Measurements from ENCODE around the gene FAM240B.

FAM240B gene

DNA sequence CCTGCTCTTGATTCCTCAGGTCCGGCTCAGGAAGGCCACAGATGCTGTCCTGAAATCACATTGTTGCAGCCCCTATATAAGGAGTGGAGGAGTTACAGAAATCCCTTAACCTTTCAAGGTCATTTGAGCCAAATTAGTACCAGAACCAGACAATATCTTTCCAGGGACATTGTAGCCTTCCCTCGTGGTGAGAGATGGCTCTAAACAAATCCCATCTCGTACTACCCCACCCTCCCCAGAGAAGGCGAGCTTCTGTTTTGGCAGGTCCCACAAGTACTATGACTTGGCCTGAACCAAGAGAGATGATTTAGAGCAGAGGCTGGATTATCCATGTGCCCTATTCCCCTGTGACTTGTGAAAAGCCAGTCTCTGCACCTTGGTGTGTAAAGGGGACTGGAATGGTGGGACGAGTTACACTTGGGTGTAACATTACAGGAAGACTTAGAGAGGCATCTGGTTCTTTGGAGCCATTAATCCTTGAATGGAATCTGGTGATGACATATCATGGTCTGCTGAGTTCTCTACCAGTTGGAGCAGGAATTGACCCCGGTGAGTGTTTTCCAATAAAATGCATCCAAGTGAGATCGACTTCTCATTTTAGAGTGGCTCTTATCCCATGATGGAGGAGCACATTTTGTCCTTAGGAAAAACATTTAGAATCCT, at the start of gene FAM240B:
Gene FAM240B (minus strand): TSS at position 51 of the 663 bp plus-strand sequence. CDS start 16,134 bp downstream, outside the sequence.
- DNase-seq (ENCODE audit: low spot score): no peak

DNA sequence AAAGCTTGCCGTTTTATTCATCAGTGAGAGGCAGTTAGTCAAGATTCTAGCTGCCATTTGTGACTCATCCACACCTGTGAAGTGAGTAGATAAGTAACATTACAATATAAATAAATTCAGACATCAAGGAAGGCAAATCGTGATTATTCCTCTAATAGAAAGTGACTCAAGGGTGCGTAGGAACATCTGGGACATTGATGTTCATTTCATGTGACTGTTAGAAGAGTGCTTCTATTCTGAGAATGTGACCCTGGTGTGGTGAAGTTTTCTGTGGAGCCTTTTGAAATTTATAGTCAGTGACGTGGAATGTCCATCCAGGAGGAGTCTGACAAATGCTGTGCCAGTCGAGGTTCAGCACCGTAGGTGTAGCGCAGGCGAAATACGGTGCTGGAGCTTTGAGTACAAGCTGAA, 48.4 kb upstream of the FAM240B start:
- DNase-seq (ENCODE audit: low spot score): no peak

DNA sequence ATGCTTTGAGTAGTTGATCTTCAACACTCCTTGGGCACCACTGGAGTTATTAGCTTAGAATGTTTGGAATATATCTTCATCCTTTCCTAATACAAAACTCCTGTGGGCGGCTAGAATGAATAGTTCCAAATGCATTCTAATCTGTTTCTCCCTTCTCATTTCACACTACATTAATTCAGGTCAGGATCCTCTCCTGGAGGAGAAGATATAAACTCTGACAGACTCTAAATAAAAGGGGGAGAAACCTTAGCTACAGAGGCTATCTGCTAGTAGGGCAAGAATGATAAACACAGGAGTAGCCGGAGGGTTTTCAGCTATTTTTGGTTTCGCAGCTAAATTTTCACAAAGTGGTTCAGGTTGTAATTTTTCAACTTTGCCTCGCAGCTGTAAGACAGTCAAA, 45.2 kb upstream of the FAM240B start:
- no peak for DNase-seq (ENCODE audit: low spot score)

DNA sequence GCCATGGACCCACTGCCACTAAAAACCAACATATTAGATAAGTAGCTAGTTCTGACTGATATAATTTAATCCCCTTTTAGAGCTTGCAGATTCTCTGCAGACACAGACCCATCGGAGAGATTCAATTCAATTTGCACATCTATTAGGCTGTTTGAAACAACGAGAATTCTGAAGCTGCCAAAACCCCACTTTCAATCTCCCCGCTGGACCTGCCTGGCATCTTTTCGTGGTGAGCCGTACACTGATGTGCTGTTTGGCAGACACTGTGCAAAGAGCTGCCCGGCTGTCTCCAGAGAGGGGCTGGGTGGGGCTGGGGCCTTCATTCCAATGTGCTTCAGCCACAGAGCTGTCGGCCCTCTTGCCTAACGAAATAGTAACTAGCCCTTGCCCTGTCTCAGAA, 42.1 kb upstream of the FAM240B start:
- no peak for DNase-seq (ENCODE audit: low spot score)

DNA sequence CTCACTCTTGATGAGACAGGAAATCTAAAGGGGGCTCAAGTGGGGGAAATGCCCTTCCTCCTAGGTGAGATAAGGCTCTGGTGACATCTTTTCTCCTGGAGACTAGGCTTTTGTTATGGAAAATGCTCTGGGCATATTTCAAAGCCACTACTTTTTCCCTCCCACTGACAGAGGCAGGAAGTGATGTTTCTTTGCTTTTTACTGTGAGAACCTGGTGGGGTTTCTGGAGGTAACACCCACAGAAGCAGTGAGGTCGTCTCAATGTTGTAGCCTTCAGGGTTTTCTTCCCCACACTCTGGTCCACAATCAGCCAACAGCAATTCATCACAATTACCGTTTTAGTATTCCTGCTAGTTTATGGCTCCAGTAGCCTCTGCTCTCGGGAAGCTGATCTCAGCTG, 41.4 kb upstream of the FAM240B start:
- no peak for DNase-seq (ENCODE audit: low spot score)

DNA sequence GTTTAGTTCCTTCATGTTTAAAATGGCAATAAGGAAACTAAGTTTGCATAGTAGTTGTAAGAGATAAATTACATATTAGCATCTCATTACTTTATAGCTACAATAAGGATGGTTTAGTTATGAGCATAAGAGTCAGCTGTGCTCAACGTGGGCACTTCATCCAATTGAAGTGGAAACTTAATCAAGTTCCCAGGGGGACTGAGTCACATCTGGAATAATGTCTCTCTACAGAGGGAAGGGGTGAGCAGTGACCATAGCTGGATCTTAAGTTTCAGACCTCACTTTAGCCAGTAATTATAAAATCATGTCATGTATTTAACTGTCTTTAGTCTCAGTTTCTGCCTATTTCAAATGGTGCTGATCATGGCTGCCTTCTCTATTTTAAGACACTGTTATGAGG, 36.8 kb upstream of the FAM240B start:
- DNase-seq (ENCODE audit: low spot score): no peak

DNA sequence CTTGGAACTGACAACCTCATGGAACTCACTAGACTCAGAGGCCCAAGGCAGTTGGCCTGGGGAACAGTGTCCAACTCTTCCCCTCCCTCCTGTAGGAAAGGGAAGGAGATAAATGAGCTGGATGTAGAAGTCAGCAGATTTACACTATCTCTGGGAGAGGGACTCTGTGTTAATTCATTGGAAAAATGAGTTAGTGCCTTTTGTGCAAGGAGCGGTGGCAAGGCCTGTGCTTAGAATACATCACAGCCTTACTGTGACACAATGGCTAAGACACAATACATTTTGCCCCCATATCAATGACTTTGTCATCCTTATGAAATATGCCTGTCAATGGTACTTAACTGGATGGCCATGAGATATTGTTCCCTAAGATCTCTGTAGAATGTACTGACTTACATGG, 28.0 kb upstream of the FAM240B start:
- DNase-seq (ENCODE audit: low spot score): no peak

DNA sequence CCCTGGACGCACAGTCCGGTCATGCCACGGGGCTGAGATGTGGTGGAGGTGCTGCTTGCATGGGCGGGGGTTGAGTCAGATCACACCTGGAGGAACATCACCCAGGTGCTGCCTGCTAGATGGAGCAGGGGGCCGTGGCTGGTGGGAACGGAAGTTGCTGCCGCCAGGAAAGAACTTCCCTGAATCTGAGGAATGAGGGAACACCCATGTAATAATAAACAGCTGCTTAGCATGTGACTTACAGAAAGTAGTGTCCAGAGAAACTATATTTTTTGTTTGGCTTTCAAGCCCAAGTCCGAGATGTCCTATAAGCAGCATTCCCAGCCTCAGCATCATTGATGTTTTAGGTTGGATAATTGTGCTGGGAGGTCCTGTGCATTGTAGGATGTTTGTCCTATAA, 27.1 kb upstream of the FAM240B start:
- no peak for DNase-seq (ENCODE audit: low spot score)

DNA sequence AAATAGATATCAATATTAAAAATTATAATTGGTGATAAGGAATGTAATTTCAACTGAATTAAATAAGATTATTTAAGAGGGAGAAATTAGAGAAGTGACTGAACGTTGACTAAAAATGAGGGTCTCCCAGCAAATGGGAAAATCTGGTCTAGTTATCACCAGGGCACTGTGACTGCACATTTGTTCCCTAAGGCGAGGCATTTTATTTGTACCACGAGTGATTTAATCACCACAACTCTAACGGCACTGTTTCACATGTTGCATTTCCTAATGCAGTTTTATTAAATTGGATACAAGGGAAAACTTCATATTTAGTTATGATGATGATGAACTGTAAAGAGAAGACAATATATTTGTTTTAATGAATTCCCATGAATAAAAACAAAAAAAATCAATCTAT, 26.4 kb upstream of the FAM240B start:
- no peak for DNase-seq (ENCODE audit: low spot score)

DNA sequence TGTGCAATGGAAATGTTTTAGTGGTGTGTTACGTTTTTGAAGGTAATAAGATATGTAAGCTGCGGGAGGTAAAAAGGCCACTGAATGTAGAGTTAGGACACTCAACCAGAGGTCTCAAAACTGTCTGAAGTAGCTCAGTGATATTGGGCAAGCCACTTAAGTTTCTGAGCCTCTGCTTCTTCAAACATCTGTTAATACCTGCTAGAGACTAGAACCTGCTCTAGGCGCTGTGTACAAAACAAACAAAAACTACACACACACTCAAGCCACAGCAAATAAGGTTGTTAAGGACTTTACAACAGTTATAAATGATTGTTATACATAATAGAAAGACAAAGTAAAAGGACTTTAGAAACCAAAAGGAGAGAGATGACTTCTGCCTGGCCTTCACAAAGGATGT, 24.6 kb upstream of the FAM240B start:
- DNase-seq (ENCODE audit: low spot score): no peak

DNA sequence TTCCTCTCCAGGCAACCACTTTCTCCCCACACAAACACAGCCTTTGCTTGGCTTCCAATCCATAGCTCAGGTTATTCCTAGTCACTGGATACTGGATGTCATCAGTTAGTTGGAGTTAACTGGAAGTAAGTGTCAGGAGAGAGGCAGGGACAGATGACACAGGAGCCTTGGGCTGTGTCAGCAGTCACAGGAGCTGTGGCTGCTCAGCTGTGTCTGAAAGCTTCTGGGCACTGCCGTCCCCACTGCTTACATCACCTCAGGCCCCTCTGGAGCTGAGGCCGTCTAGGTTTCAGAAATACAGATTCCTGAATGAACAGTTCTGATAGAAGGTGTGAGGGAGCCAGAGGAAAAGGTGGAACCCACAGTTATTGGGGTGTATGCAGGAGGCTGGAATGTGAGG, 17.3 kb upstream of the FAM240B start:
- DNase-seq (ENCODE audit: low spot score): no peak

DNA sequence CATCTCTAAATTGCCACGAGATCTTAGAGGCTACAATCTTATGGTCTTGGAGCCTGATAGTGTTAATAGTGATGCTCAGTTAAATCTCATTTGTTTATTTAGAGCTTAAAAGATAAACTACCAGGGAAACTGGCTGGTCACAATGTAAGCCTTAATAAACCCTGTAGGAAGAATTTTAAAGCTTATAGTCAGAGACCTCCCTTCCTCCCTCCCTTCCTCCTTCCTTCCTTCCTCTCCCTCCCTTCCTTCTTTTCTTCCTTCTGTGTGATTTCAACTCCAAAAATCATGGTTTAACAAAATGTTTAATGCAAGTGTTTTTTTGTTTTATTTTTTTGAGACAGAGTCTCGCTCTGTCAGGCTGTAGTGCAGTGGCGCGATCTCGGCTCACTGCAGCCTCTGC, 14.9 kb upstream of the FAM240B start:
- no peak for DNase-seq (ENCODE audit: low spot score)

DNA sequence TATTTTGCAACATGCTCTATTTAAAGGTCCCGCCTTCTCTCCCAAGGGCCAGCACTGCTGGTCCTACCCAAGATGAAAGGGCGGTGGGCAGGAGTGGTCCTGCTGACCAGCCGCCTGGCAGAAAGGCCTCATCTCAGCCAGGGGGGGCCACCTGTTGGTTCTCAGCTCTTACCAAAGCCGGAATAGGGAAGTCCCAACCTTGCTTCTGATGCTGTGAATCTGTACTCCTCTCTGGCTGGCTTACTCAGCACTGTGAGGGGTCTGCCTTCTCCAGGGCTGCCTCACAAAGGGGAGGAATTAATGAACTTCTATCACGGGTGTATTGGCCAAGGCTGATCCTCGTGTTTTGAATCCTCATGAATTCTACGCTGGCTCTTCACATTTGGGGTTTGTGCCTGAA, 13.6 kb upstream of the FAM240B start:
- no peak for DNase-seq (ENCODE audit: low spot score)

DNA sequence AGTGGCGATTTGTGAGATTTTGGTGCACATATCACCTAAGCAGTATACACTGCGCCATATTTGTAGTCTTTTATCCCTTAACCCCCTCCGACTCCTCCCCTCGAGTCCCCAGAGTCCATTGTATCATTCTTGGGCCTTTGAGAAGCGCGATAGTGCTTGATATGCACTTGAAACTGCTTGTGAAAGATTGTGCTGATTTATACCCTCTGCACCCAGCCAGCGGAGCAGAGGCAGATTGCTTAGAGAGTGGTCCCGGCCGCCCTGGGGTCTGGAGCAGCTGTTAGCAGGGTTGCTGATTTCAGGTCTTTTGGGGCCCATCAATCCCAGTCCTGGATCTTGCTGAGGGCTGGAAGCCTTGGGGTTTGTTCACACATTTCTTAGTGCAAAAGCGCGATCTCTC, 13.0 kb upstream of the FAM240B start:
- DNase-seq (ENCODE audit: low spot score): no peak

DNA sequence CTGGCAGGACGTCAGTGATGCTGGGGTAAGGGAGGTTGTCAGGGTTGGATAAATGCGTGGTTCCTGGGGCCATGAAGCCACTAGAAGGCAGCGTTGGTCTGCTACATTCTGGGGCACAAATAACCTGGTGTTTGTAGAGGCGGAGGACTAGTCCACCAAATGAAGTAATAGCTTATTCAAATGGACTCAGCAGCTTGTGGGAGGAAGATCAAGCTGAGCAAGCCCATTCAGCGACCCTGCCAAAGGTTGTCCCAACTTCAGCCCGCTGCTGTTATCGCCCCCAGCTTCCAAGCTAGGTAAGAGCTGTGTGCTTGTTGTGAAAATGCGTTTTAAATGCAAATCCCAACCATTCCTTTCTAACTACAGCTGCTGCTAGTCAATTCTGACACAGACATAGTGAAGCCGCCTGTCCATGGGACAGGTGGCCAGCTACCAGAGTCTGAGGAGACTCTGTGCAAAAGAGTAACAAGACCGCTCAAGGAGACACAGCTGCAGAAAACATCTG, 7.6 kb upstream of the FAM240B start:
- no peak for DNase-seq (ENCODE audit: low spot score)

DNA sequence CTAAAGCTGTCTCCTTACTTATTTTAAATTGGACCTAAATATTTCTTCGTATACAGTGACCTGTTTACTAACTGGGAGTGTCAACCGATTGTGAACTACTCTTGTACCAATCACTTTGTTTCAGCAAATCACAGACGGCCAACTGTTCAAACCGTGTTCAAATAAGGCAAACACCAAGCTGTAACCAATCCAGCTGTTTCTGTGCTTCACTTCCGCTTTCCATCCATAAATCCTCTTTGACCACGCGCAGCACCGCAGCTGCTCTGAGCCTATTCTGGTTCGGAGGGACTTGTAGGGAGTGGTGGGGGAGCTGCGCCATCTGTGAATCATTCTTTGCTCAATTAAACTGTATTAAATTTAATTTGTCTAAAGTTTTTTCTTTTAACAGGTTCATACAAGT, 4.8 kb upstream of the FAM240B start:
- DNase-seq (ENCODE audit: low spot score): no peak

DNA sequence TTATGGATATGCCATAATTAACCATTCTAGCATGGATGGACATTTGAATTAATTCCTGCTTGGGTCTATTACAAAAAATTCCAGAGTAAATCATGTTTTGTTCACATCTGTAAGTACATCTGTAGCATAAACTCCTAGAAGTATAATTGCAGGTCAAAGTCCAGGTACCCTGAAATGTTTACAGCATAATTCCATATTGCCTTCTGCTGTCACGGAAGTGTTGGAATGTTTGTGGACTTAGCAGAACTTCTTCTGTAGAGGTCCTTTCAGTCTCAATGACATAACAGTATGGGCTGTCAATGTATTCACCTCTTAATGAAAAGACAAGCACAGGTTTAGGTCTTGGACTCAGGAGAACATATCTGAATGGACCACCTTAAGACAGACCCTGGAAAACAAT, 1.8 kb downstream of the FAM240B start:
- DNase-seq (ENCODE audit: low spot score): no peak

DNA sequence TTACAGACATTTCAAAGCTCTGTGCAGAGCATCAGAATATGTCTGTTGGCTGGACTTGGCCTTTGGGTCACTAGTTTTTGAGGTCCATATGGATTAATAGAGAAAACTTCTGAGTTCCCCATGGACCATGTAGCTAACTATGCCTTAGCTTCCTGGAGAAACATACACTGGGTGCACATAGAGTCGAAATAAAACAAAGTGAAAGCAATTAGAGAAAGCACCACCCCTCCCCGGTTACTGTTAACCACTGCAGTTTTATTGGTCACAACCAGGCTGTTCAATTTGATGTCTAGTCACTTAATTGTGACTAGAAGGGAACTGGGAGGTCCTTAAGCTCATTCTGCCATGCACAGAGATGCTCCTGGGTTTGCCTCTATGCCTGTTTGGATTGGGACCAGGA, 4.2 kb downstream of the FAM240B start:
- DNase-seq (ENCODE audit: low spot score): no peak

DNA sequence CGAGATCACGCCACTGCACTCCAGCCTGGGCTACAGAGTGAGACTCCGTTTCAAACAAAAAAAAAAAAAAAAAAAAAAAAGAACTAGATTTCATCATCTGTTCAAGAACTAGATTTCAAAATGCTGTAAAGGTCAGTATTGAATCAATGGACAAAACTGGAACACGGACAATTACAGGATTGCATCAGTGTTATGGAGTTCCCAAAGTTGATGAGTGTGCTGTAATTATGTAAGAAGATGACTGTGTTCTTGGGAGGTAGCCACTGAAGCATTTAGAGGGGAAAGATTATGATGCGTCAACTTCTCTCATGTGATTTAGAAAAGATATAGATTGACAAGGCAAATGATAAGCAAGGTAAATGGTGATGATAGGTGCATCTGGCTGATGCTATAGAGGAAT, 6.5 kb downstream of the FAM240B start:
- no peak for DNase-seq (ENCODE audit: low spot score)

DNA sequence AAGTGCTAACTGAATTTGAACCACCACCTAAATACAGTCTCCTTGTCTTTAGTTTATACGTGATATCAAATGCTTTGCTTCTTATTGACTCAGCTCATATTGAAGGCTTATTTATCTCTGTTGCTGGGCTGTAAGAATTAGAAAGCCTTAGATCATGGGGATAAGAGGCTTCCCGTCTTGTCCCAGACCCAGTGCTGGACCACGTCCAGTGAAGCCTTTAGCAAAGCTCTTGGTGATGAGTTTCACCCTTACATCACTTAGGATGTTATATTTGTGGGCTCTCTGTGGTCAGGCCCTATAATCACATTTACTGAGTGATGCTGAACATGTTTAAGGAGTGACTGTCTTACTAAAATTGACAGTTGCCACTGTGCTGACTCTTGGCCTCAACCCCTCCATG, 11.2 kb downstream of the FAM240B start:
- no peak for DNase-seq (ENCODE audit: low spot score)

DNA sequence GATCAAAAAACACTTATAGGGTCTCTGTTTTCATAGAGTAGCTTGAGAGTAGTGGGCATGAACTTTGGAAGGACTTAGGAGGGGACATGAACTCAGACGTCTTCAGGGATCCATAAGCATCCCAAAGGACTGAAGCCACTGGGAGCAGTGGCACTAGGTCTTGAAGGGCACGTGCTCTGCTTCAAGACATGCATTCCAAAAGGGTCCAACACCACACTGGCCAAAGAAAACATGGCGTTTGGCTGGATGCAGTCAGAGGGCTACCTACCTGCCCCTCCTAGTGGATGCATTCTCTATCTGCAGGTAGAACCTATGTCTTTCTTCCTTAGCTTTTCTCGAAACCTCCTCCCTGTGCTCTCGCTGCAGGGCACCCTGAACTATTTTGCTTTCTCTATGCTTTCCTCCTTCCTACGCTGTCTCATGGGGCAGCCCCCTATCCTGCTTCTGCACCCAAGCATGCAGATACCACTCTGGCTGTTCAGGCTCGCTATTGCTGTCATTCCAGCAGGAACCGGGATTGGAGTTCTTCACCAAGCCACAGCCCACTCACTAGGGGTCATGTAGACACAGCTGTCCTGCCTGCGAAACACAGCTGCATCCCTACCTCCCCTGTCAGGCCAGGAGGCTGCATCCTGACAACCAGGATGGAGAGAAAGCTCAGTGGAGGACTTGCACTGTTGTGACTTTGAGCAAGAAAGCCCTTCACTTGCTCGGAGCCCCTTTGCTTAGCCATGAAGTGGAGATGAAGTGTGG, 11.9 kb downstream of the FAM240B start:
- DNase-seq (ENCODE audit: low spot score): no peak

DNA sequence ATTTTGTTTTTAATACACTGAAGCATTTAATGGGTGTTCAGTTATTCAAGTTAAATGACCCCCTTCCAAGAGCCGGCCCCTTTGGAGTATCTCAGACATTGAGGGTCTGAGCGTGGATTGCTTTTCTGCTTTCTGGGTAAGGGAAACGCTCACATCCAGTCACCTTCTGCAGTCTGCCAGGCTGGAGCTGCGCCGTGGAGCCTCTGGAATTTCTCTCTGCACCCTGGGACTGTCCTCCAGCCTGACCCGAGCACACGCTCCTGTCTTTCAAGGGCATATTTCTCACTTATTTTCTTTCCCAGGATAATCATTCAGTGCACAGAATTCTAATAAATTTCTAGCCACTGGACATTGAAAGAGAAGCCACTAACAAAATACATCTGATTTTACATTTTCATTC, 13.4 kb downstream of the FAM240B start:
- no peak for DNase-seq (ENCODE audit: low spot score)

DNA sequence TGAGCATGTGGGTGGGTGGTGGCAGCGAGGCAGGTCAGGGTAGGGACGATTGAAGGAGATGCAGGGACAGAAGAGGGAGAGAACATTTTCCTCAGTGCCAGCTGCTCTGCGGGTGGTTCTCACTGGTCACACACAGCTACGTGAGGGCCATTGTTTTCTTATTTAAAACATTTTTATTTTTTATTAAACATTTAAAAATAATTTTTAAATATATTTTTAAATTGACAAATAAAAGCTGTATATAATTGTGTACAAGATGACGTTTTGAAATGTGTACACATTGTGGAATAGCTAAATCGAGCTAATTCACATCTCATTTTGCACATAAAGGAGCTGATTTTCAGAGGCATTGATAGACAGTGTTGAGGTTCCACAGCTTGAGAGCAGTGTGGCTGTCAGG, 14.0 kb downstream of the FAM240B start:
- no peak for DNase-seq (ENCODE audit: low spot score)

DNA sequence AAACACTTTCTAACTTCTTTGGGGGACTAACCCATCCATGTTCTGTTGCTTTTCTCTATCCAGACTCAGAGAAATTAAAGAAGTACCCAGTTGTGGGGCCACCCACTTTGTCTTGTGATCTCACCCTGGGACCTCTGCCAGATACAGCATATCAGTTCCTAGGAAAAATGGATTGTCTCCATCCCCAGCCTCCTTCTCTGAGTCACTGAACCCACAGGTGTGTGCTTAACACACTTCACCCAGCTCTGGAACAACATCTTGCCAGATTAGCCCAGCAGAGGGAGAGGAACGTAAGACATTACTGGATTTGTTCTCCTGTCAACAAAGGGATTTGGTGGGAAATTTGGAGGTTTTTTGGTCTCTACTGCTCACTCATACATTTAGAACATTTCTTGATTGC, 19.2 kb downstream of the FAM240B start:
- DNase-seq (ENCODE audit: low spot score): no peak
